PFSK-1 (cell line): Measurements from ENCODE around the gene KLHL2.

Source experiments
- FOXP2 ChIP-seq: optimal IDR thresholded peaks from 2 replicates; pipeline ENCODE3; 2011; ENCODE audit warnings: borderline replicate concordance, control low read depth, inconsistent platforms; ENCODE audit not compliant: insufficient read depth; ENCODE audit errors: extremely low read length, extremely low read depth
- POLR2AphosphoS5 ChIP-seq: IDR thresholded peaks from 2 replicates; pipeline ENCODE4 v1.6.1; 2012; ENCODE audit warnings: low read depth, mild to moderate bottlenecking, control low read depth, low read length, moderate library complexity
- REST ChIP-seq, 2 experiments: IDR thresholded peaks; 2 replicates each; pipeline versions ENCODE4 v1.6.1 to v1.8.0; 2011 to 2012; ENCODE audit warnings: low read depth in 2 of 2, low read length in 2 of 2, control low read depth in 1 of 2, inconsistent platforms in 1 of 2, mild to moderate bottlenecking in 1 of 2, moderate library complexity in 1 of 2; ENCODE audit not compliant: insufficient read depth in 1 of 2
- SIN3A ChIP-seq: IDR thresholded peaks from 2 replicates; pipeline ENCODE4 v1.6.1; 2012; ENCODE audit warnings: mild to moderate bottlenecking, low read length, moderate library complexity, borderline replicate concordance; ENCODE audit not compliant: insufficient read depth
- TAF1 ChIP-seq: IDR thresholded peaks from 2 replicates; pipeline ENCODE4 v1.6.1; 2012; ENCODE audit warnings: low read length, control low read depth, borderline replicate concordance; ENCODE audit not compliant: insufficient read depth

The KLHL2 gene

DNA sequence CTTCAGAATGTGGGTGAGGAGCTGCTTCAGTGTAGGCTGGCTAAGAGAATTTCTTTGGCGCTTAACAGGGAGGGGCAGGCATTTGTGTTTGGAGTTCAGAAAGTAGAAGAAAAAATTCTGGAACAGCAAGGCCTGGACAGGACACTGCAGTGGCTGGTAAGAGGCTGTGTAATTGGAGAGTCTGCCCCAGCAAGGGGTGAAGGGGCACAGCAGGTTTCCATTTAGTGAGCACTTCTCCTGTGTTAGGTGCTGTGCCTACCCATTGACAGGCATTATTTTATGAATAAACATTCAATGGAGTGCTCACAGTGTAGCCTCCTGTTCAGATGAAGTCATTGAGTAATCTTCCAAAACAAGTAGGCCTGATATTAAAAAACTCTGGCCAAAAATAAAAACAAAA is 160.8 kb downstream of the KLHL2 start:
- no peak for TF ChIP-seq REST (IDR thresholded peaks at IDR 0.05; ENCODE audit: insufficient read depth in 1 of 2, low read depth in 2 of 2, low read length in 2 of 2)
- no peak for TF ChIP-seq TAF1
- TF ChIP-seq SIN3A: no peak
- TF ChIP-seq POLR2AphosphoS5: no peak
- no peak for TF ChIP-seq FOXP2

DNA sequence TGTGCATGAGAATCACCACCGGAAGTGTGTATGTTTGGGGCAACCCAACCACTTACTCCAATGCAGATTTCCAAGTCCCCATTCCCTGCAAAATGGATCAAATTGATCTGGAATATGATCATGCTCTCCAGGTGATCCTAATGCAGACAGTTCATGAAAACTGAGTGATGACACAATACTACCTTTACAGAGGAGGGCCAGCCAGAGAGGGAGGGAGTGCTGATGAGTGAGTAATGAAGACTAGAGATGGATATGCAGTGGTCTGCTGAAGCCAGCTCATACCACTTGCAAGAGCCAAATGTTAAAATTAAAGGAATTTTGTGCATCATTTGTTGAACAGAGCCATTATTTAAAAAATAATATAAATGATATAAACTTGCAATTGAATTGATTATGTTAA is 161.2 kb downstream of the KLHL2 start:
- TF ChIP-seq TAF1: no peak
- no peak for TF ChIP-seq FOXP2
- TF ChIP-seq REST (IDR thresholded peaks at IDR 0.05; ENCODE audit: insufficient read depth in 1 of 2, low read depth in 2 of 2, low read length in 2 of 2): no peak

DNA sequence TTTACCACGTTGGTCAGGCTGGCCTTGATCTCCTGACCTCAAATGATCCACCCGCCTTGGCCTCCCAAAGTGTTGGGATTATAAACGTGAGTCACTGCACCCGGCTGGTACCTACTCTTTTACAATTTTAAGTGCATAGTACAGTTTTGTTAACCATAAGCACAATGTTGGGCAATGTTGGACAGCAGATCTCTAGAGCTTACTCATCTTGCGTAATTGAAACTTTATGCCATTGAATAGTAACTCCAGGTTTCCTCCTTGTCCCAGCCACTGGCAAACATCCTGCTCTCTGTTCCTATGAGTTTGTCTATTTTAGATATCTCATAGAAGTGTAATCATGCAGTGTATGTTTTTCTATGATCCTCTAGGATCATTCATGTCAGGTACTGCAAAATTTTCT is 162.2 kb downstream of the KLHL2 start:
- TF ChIP-seq FOXP2: no peak
- no peak for TF ChIP-seq TAF1
- no peak for TF ChIP-seq SIN3A
- TF ChIP-seq POLR2AphosphoS5: no peak
- TF ChIP-seq REST (IDR thresholded peaks at IDR 0.05; ENCODE audit: insufficient read depth in 1 of 2, low read depth in 2 of 2, low read length in 2 of 2): no peak

- no peak for TF ChIP-seq REST (IDR thresholded peaks at IDR 0.05; ENCODE audit: insufficient read depth in 1 of 2, low read depth in 2 of 2, low read length in 2 of 2)
- TF ChIP-seq SIN3A: no peak
- TF ChIP-seq FOXP2: no peak
- TF ChIP-seq POLR2AphosphoS5: no peak
- TF ChIP-seq TAF1: no peak
Observed at GRCh38 chr4:165370530-165370929, 163.2 kb downstream of the KLHL2 start.
